Cardiac fibroblast (primary cell): ENCODE measurements around the gene ABCB9.

Experiments used
- DNase-seq, 2 donors: peaks; one replicate each; pipeline versions ENCODE4 v3.0.0 to v3.0.0-alpha.2; 2010; ENCODE audit warnings: low read depth in 2 of 2
- H3K4me3 ChIP-seq, 2 donors: replicated peaks in 1 of 2; 1 replicate in 1 of 2; 2 replicates in 1 of 2; pipeline ENCODE4 v1.5.1; 2011; ENCODE audit warnings: low read depth in 2 of 2, low read length in 2 of 2, mild to moderate bottlenecking in 2 of 2, moderate library complexity in 1 of 2
- TF ChIP-seq, protein P1 (sequence below): IDR thresholded peaks from one replicate; pipeline ENCODE4 v1.5.1; 2011; ENCODE audit warnings: low read depth, mild to moderate bottlenecking, low read length, inconsistent platforms

The ABCB9 gene

DNA sequence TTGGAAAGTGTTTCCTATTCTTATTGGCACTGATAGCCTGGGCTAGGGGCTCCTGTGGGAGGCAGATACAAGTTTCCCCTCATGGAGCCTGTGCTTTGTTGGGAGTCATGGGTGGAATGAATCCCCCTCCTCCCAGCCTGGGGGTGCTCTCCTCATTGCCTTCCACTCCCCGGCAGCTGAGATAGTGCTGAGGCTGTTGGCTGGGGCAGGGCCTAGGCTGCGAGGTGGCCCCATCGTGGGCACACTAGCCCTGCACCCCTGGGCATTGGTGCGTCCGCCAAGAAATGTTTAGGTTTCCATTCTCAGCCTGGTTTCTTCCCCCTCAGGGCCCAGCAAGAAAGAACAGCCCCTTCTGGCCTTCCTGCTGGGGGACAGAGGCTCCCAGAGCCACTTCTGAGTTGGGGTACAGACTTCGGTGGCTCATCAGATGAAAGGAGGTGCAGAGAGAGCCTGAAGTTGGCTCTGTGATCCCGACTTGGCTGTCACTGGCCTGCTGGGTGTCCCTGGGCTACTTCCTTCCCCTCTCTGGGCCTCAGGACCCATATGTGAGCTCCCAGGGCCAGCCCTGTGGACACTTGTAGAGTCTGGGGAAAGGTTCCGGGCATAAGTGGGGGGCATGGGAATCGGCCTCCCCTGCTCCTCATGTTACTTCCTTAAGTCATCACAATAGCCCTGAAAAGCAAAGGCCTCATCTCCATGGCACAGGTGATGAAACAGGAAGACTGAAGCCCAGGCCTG is 11.6 kb upstream of the ABCB9 start:
- TF ChIP-seq, protein P1, sequence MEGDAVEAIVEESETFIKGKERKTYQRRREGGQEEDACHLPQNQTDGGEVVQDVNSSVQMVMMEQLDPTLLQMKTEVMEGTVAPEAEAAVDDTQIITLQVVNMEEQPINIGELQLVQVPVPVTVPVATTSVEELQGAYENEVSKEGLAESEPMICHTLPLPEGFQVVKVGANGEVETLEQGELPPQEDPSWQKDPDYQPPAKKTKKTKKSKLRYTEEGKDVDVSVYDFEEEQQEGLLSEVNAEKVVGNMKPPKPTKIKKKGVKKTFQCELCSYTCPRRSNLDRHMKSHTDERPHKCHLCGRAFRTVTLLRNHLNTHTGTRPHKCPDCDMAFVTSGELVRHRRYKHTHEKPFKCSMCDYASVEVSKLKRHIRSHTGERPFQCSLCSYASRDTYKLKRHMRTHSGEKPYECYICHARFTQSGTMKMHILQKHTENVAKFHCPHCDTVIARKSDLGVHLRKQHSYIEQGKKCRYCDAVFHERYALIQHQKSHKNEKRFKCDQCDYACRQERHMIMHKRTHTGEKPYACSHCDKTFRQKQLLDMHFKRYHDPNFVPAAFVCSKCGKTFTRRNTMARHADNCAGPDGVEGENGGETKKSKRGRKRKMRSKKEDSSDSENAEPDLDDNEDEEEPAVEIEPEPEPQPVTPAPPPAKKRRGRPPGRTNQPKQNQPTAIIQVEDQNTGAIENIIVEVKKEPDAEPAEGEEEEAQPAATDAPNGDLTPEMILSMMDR: no peak
- no peak for DNase-seq
- H3K4me3 ChIP-seq: no peak overlapping the region

DNA sequence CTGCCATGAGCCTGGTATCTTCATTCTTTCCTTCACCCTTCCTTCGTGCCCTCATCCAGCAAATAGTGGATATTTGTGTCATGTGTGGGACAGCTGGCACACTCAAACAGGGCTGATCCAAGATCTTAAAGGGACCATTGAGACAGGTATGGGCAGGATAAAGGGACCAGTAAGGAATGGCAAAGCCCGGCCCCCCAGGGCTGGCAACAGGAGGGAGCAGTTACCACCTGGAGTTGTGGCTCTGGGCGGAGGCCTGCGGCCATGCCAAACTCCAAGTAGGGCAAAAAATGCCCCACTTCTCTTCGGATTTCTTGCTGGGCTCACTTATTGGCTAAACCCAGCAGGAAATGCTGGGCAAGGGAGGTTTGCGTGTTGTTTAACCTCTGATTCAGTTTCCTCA is 10.9 kb upstream of the ABCB9 start:
- TF ChIP-seq, protein P1: no peak
- no peak overlapping the region for H3K4me3 ChIP-seq
- DNase-seq: no peak

DNA sequence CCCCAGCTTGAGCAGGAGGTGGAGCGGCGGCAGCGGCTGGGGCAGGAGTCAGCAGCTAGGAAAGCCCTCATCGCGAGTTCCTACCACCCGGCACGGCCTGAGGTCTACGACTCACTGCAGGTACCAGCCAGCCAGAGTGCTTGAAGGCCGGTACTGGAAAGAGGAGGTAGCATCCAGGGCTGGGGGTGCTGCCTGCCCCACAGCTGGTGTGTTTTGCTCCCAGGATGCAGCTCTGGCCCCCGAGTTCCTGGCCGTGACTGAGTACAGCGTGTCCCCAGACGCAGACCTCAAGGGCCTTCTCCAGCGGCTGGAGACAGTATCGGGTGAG is 10.3 kb upstream of the ABCB9 start:
- TF ChIP-seq, protein P1: no peak
- no peak for DNase-seq
- no peak overlapping the region for H3K4me3 ChIP-seq

DNA sequence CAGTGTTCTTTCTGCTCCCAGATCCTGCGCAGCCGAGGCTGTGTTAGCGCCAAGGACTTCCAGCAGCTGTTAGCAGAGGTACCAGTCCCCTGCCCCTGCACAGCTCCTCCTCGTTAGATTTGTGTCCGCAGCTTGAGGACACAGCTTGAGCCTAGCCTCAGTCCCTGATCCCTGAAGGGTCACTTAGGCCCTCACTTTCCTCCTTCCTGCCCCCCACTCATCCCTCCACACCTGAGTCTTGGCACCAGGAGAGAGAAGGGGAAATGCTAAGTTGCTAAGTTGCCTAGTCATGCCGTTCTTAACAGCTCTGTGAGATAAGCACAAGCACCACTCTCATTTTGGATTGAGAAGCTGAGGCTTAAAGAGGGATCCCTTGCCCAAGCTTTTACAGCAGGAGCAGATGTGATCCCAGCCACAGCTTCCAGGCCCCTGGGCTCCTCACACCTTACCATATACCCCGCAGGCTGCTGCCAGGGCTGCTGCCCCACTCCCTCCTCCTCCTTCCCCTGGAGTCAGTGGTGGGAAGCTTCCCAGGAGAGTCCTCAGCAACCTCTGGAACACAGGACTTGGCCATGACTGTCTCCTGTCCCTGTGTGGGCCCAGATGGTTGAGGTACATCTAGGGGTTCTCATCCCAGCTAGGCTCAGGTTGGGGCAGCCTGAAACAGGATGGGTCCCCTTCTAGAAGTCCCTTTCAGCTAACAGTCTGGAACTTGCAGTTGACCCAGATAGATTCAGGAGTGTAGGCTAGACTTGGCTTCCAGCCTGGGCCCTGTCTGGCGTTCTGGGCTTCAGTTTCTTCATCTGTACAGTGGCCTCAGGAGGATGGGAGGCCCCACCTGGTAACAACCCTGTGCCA is 9.8 kb upstream of the ABCB9 start:
- DNase-seq: no peak
- TF ChIP-seq, protein P1: no peak
- peak overlapping the region; percentile 89 to 97 for H3K4me3 ChIP-seq

GRCh38 chr12:122974892-122975789 is 8.9 kb upstream of the ABCB9 start, which contains the start of gene OGFOD2:
TSS of gene OGFOD2 (plus strand) at chr12:122975244. CDS start at chr12:122975252, 8 bp downstream.
- peak; percentile 92 for DNase-seq
- TF ChIP-seq, protein P1: no peak

GRCh38 chr12:122974274-122974891 is 8.1 kb upstream of the ABCB9 start:
- TF ChIP-seq, protein P1: no peak
- peak overlapping the region; percentile 89 to 97 for H3K4me3 ChIP-seq
- DNase-seq: peak; percentile 99

More at GRCh38 chr12:122974892-122975789, 8.9 kb upstream of the ABCB9 start, which contains the start of gene OGFOD2:
- H3K4me3 ChIP-seq: peak within 1 kb of the TSS; percentile 89 to 97
